Neural progenitor cell (in vitro differentiated cells): Measurements from ENCODE around the gene NUTM2B. TPM values are rescaled to one million over a fixed set of nuclear protein-coding genes. Genes with fewer than 3 reads are reported as not detected.
"Not testable (repeated sequence)": the region's sequence is repeated elsewhere in the genome, so short reads cannot be mapped to it uniquely, and the experiment has no call there.

Experiments
- DNase-seq: peaks from one replicate; pipeline ENCODE4 v3.0.0-alpha.2; 2016; ENCODE audit warnings: low spot score
- H2AFZ ChIP-seq: fragments of 200-600 bp; sonication (generic); replicated peaks from 2 replicates; pipeline ENCODE4 v1.6.1; 2016; ENCODE audit warnings: antibody characterized with exemption
- H3F3A ChIP-seq: fragments of 200-600 bp; sonication (generic); 2 replicates; pipeline ENCODE4 v1.6.1; 2016; ENCODE audit warnings: antibody characterized with exemption, low read depth
- H3K27ac ChIP-seq: fragments of 200-600 bp; sonication (generic); 2 replicates; pipeline ENCODE4 v1.5.1; 2016; ENCODE audit warnings: mild to moderate bottlenecking
- H3K27me3 ChIP-seq: fragments of 200-600 bp; sonication (generic); 2 replicates; pipeline ENCODE4 v1.6.1; 2016; ENCODE audit warnings: mild to moderate bottlenecking, moderate library complexity
- H3K36me3 ChIP-seq: fragments of 200-600 bp; sonication (generic); 2 replicates; pipeline ENCODE4 v1.5.1; 2016
- H3K4me1 ChIP-seq: fragments of 200-600 bp; sonication (generic); 2 replicates; pipeline ENCODE4 v1.6.1; 2016; ENCODE audit warnings: mixed run types
- H3K4me2 ChIP-seq: fragments of 200-600 bp; sonication (generic); 2 replicates; pipeline ENCODE4 v1.6.1; 2016
- H3K4me3 ChIP-seq: fragments of 200-600 bp; sonication (generic); 2 replicates; pipeline ENCODE4 v1.5.1; 2016
- H3K79me2 ChIP-seq: fragments of 200-600 bp; sonication (generic); 2 replicates; pipeline ENCODE4 v1.6.1; 2016; ENCODE audit warnings: low read depth
- H3K9ac ChIP-seq: fragments of 200-600 bp; sonication (generic); 2 replicates; pipeline ENCODE4 v1.6.1; 2016
- H3K9me3 ChIP-seq: fragments of 200-600 bp; sonication (generic); 2 replicates; pipeline ENCODE4 v1.5.1; 2016; ENCODE audit warnings: low read depth
- H4K20me1 ChIP-seq: fragments of 200-600 bp; sonication (generic); 2 replicates; pipeline ENCODE4 v1.6.1; 2016; ENCODE audit warnings: low read depth
- H3K27ac Mint-ChIP-seq: 3 replicates; pipeline ENCODE4 v1.8.0; 2021; ENCODE audit warnings: mixed read lengths
- H3K27me3 Mint-ChIP-seq: 2 replicates; pipeline ENCODE4 v1.8.0; 2022; ENCODE audit warnings: low read depth, mild to moderate bottlenecking, inconsistent platforms, moderate library complexity, mixed read lengths; ENCODE audit not compliant: insufficient read depth
- H3K36me3 Mint-ChIP-seq: 3 replicates; pipeline ENCODE4 v1.8.0; 2021; ENCODE audit warnings: mixed read lengths
- H3K4me1 Mint-ChIP-seq: 3 replicates; pipeline ENCODE4 v1.8.0; 2021; ENCODE audit warnings: mixed read lengths
- H3K4me3 Mint-ChIP-seq: 3 replicates; pipeline ENCODE4 v1.8.0; 2021; ENCODE audit warnings: mild to moderate bottlenecking, moderate library complexity, mixed read lengths
- H3K9me3 Mint-ChIP-seq: 3 replicates; pipeline ENCODE4 v1.8.0; 2020; ENCODE audit warnings: mixed read lengths
- CTCF ChIP-seq: fragments of 200-600 bp; sonication (generic); IDR thresholded peaks from 2 replicates; pipeline ENCODE4 v1.5.1; 2017; ENCODE audit warnings: antibody characterized with exemption, mild to moderate bottlenecking
- total RNA-seq: library from RNA; depleted of rRNA; stranded (reverse); fragments of >200 nt; gene quantifications from 2 replicates; pipeline ENCODE4 v1.2.3, GENCODE V29; 2015; ENCODE audit warnings: low replicate concordance

The NUTM2B gene
- total RNA-seq, 1 donor from 2014 or later = 0.41 TPM

- not testable (repeated sequence) for H3K36me3 ChIP-seq, H3K9me3 Mint-ChIP-seq, H3K4me3 ChIP-seq, H3K4me2 ChIP-seq, H4K20me1 ChIP-seq, H3F3A ChIP-seq, H3K4me1 ChIP-seq, H3K27me3 ChIP-seq, H3K27me3 Mint-ChIP-seq, H3K4me1 Mint-ChIP-seq, H3K36me3 Mint-ChIP-seq, H2AFZ ChIP-seq, H3K9ac ChIP-seq, H3K27ac ChIP-seq, H3K4me3 Mint-ChIP-seq, H3K9me3 ChIP-seq, H3K27ac Mint-ChIP-seq, H3K79me2 ChIP-seq
- peak; percentile 44 for TF ChIP-seq CTCF
- peak; percentile 3 for DNase-seq
Measured at GRCh38 chr10:79758297-79758993, 55.4 kb downstream of the NUTM2B start.

Other genes starting within 250 kb of the NUTM2B start
- gene EIF5AL1, start 190.7 kb upstream of the NUTM2B start, total RNA-seq = 0.24 and 0.31 TPM in 2 replicates
- not detected in 2 replicates for gene SFTPA2, start 142.8 kb upstream of the NUTM2B start, total RNA-seq
- not detected in 2 replicates for gene SFTPA1, start 92.3 kb upstream of the NUTM2B start, total RNA-seq
- 0.07 and 0.09 TPM in 2 replicates for gene NUTM2E, start 123.5 kb downstream of the NUTM2B start, total RNA-seq
- 0.09 TPM in 1 of 2 replicates, not detected in the other for gene SFTPD, start 245.9 kb downstream of the NUTM2B start, total RNA-seq